GM18498 (cell line): ENCODE results near the gene ACYP1.

Experiments
- ATAC-seq: cut with Tn5 transposase; IDR thresholded peaks from one replicate; pipeline ENCODE4 v1.9.1; 2021; ENCODE audit warnings: mild to moderate bottlenecking, moderate library complexity; ENCODE audit not compliant: unreplicated experiment

Gene ACYP1

GRCh38 chr14:75063491-75064204 lies at the start of gene ACYP1:
Gene ACYP1 (minus strand): TSS chr14:75064024. CDS start chr14:75063553, 471 bp downstream.
- peak; percentile 98 for ATAC-seq

GRCh38 chr14:75109877-75110276 lies 46.1 kb upstream of the ACYP1 start:
- ATAC-seq = no peak

- ATAC-seq = no peak
Measured at GRCh38 chr14:75107186-75107585, 43.4 kb upstream of the ACYP1 start.

GRCh38 chr14:75101491-75101890 lies 37.7 kb upstream of the ACYP1 start:
- no peak for ATAC-seq

GRCh38 chr14:75098682-75099081 lies 34.9 kb upstream of the ACYP1 start:
- no peak for ATAC-seq

GRCh38 chr14:75098212-75098611 lies 34.4 kb upstream of the ACYP1 start:
- no peak for ATAC-seq

- no peak for ATAC-seq
Measured at GRCh38 chr14:75096959-75097358, 33.1 kb upstream of the ACYP1 start.

- ATAC-seq = no peak
Measured at GRCh38 chr14:75095690-75096089, 31.9 kb upstream of the ACYP1 start.

- ATAC-seq = no peak
Measured at GRCh38 chr14:75094896-75095295, 31.1 kb upstream of the ACYP1 start.

GRCh38 chr14:75092698-75093097 lies 28.9 kb upstream of the ACYP1 start:
- no peak for ATAC-seq

GRCh38 chr14:75091251-75091650 lies 27.4 kb upstream of the ACYP1 start:
- ATAC-seq = no peak

GRCh38 chr14:75090353-75090752 lies 26.5 kb upstream of the ACYP1 start:
- no peak for ATAC-seq

GRCh38 chr14:75088566-75089373 lies 24.9 kb upstream of the ACYP1 start:
- no peak for ATAC-seq

GRCh38 chr14:75088153-75088552 lies 24.3 kb upstream of the ACYP1 start:
- no peak for ATAC-seq

GRCh38 chr14:75084513-75084912 lies 20.7 kb upstream of the ACYP1 start:
- ATAC-seq = no peak

- no peak for ATAC-seq
Measured at GRCh38 chr14:75083271-75083670, 19.4 kb upstream of the ACYP1 start.

- no peak for ATAC-seq
Measured at GRCh38 chr14:75081660-75082229, 17.9 kb upstream of the ACYP1 start.

GRCh38 chr14:75079521-75079920 lies 15.7 kb upstream of the ACYP1 start:
- no peak for ATAC-seq

- no peak for ATAC-seq
Measured at GRCh38 chr14:75077794-75078193, 14.0 kb upstream of the ACYP1 start.

GRCh38 chr14:75070383-75070782 lies 6.6 kb upstream of the ACYP1 start:
- ATAC-seq = no peak

- ATAC-seq = no peak
Measured at GRCh38 chr14:75069811-75070145, 6.0 kb upstream of the ACYP1 start.
